ENCODE results near the gene GRIK2.

Gene GRIK2

GRCh38 chr6:101816716-101817115 is 423.2 kb downstream of the GRIK2 start:
- no peak for DNase-seq

GRCh38 chr6:101818051-101818450 is 424.5 kb downstream of the GRIK2 start:
- peak in 1 of 2 experiments; percentile 32 for DNase-seq

- DNase-seq: no peak
These were observed 431.2 kb downstream of the GRIK2 start for GRCh38 chr6:101824551-101825345.

GRCh38 chr6:101826269-101826668 is 432.8 kb downstream of the GRIK2 start:
- DNase-seq: no peak

- no peak for DNase-seq
These were observed 433.2 kb downstream of the GRIK2 start for GRCh38 chr6:101826678-101827077.

GRCh38 chr6:101830501-101831031 is 437.1 kb downstream of the GRIK2 start:
- DNase-seq: no peak

GRCh38 chr6:101832371-101832770 is 438.9 kb downstream of the GRIK2 start:
- no peak for DNase-seq

- no peak for DNase-seq
These were observed 446.6 kb downstream of the GRIK2 start for GRCh38 chr6:101840100-101840499.

GRCh38 chr6:101845172-101845571 is 451.7 kb downstream of the GRIK2 start:
- DNase-seq: no peak

- no peak for DNase-seq
These were observed 452.1 kb downstream of the GRIK2 start for GRCh38 chr6:101845621-101846020.

- DNase-seq: no peak
These were observed 454.2 kb downstream of the GRIK2 start for GRCh38 chr6:101847690-101848089.

- no peak for DNase-seq
These were observed 458.4 kb downstream of the GRIK2 start for GRCh38 chr6:101851911-101852310.

- no peak for DNase-seq
These were observed 459.9 kb downstream of the GRIK2 start for GRCh38 chr6:101853231-101854085.

GRCh38 chr6:101876431-101876830 is 482.9 kb downstream of the GRIK2 start:
- peak; percentile 38 to 82 for DNase-seq

GRCh38 chr6:101878554-101879276 is 485.2 kb downstream of the GRIK2 start:
- no peak for DNase-seq

GRCh38 chr6:101879782-101880181 is 486.3 kb downstream of the GRIK2 start:
- DNase-seq: no peak

GRCh38 chr6:101883505-101883904 is 490.0 kb downstream of the GRIK2 start:
- DNase-seq: no peak

GRCh38 chr6:101887532-101887931 is 494.0 kb downstream of the GRIK2 start:
- DNase-seq: no peak

GRCh38 chr6:101907356-101908217 is 514.1 kb downstream of the GRIK2 start:
- DNase-seq: no peak

- no peak for DNase-seq
These were observed 515.9 kb downstream of the GRIK2 start for GRCh38 chr6:101909366-101909765.

- DNase-seq: no peak
These were observed 518.8 kb downstream of the GRIK2 start for GRCh38 chr6:101912311-101912710.

- no peak for DNase-seq
These were observed 525.0 kb downstream of the GRIK2 start for GRCh38 chr6:101918471-101918870.

All from NCI-H2081 (cell line).